IMR-90 (cell line): ENCODE results near the gene MRTFB. TPM values are rescaled to one million over a fixed set of nuclear protein-coding genes. Genes with fewer than 3 reads are reported as not detected.

Experiments
- ATAC-seq: fragments of 200-7000 bp; cut with Tn5 transposase; 2 replicates; pipeline ENCODE4 v1.9.1; 2020; ENCODE audit warnings: low read depth, mild to moderate bottlenecking, moderate library complexity
- BruUV-seq: library from RNA; stranded (reverse); fragments of 400-500 nt; replicated peaks from 2 replicates; lab custom pipeline; 2021; lab: Mats Ljungman, UMichigan
- CTCF ChIA-PET: fragments of 300-600 bp; formaldehyde crosslinking; extraction: SDS; loops from one replicate; lab custom pipeline; 2021; ENCODE audit warnings: antibody characterized with exemption; lab: Yijun Ruan, JAX
- POLR2A ChIA-PET: fragments of 300-600 bp; sonication (Branson Sonifier 250); formaldehyde crosslinking; loops from one replicate; lab custom pipeline; 2022; ENCODE audit warnings: antibody characterized with exemption; ENCODE audit not compliant: unreplicated experiment; lab: Charles Lee
- DNase-seq: peaks from one replicate; pipeline ENCODE4 v3.0.0; 2013
- H2AFZ ChIP-seq: replicated peaks from 2 replicates; pipeline ENCODE3; 2013; ENCODE audit warnings: low read length, mild to moderate bottlenecking; ENCODE audit not compliant: poor library complexity
- H2AK5ac ChIP-seq: 2 replicates; pipeline ENCODE4 v1.6.1; 2013; ENCODE audit warnings: low read depth, low read length, inconsistent platforms
- H2AK9ac ChIP-seq: replicated peaks from 2 replicates; pipeline ENCODE3; 2013; ENCODE audit warnings: mild to moderate bottlenecking, low read depth, low read length, moderate library complexity; ENCODE audit not compliant: poor library complexity
- H2BK120ac ChIP-seq: 2 replicates; pipeline ENCODE4 v1.6.1; 2013; ENCODE audit warnings: low read depth, low read length, inconsistent platforms
- H2BK15ac ChIP-seq: 3 replicates; pipeline ENCODE4 v1.6.1; 2013; ENCODE audit warnings: low read depth, low read length, inconsistent platforms
- H2BK20ac ChIP-seq: 2 replicates; pipeline ENCODE4 v1.6.1; 2013; ENCODE audit warnings: low read depth, mild to moderate bottlenecking, inconsistent platforms, low read length, moderate library complexity
- H2BK5ac ChIP-seq: 2 replicates; pipeline ENCODE4 v1.6.1; 2013; ENCODE audit warnings: mild to moderate bottlenecking, low read depth, low read length, inconsistent platforms; ENCODE audit not compliant: poor library complexity, severe bottlenecking
- H3K14ac ChIP-seq: replicated peaks from 2 replicates; pipeline ENCODE4 v1.6.1; 2013; ENCODE audit warnings: low read depth, low read length, inconsistent platforms
- H3K18ac ChIP-seq: 2 replicates; pipeline ENCODE4 v1.6.1; 2013; ENCODE audit warnings: low read depth, low read length, control low read depth
- H3K23ac ChIP-seq: 2 replicates; pipeline ENCODE4 v1.6.1; 2013; ENCODE audit warnings: low read depth, low read length, inconsistent platforms
- H3K27ac ChIP-seq: 2 replicates; pipeline ENCODE4 v1.5.1; 2013; ENCODE audit warnings: mild to moderate bottlenecking, control low read depth, low read length; ENCODE audit not compliant: insufficient read depth
- H3K27me3 ChIP-seq: 2 replicates; pipeline ENCODE4 v1.6.1; 2013; ENCODE audit warnings: low read length; ENCODE audit not compliant: control insufficient read depth, insufficient read depth
- H3K36me3 ChIP-seq: 2 replicates; pipeline ENCODE4 v1.6.1; 2013; ENCODE audit warnings: low read length, mixed read lengths; ENCODE audit not compliant: control insufficient read depth, insufficient read depth
- H3K4ac ChIP-seq: 2 replicates; pipeline ENCODE4 v1.6.1; 2013; ENCODE audit warnings: low read depth, low read length, inconsistent platforms
- H3K4me1 ChIP-seq: 2 replicates; pipeline ENCODE4 v1.6.1; 2013; ENCODE audit warnings: low read length, mixed read lengths; ENCODE audit not compliant: control insufficient read depth, insufficient read depth
- H3K4me2 ChIP-seq: 2 replicates; pipeline ENCODE4 v1.6.1; 2013; ENCODE audit warnings: low read depth, mild to moderate bottlenecking, control low read depth, low read length, moderate library complexity
- H3K4me3 ChIP-seq: 2 replicates; pipeline ENCODE4 v1.5.1; 2013; ENCODE audit warnings: low read depth, mild to moderate bottlenecking, control low read depth, low read length, moderate library complexity; ENCODE audit not compliant: insufficient read depth
- H3K56ac ChIP-seq: 2 replicates; pipeline ENCODE4 v1.6.1; 2013; ENCODE audit warnings: low read length, inconsistent platforms; ENCODE audit not compliant: insufficient read depth; ENCODE audit errors: extremely low read depth
- H3K79me1 ChIP-seq, 2 experiments: 2 replicates each; pipeline ENCODE4 v1.6.1; 2013; ENCODE audit warnings: low read length in 2 of 2, inconsistent platforms in 1 of 2, low read depth in 1 of 2
- H3K9ac ChIP-seq: 2 replicates; pipeline ENCODE4 v1.6.1; 2013; ENCODE audit warnings: low read depth, low read length, control low read depth
- H3K9me1 ChIP-seq: 2 replicates; pipeline ENCODE4 v1.6.1; 2013; ENCODE audit warnings: low read length, inconsistent platforms; ENCODE audit not compliant: insufficient read depth
- H3K9me3 ChIP-seq: 2 replicates; pipeline ENCODE4 v1.6.1; 2013; ENCODE audit warnings: low read length; ENCODE audit not compliant: control insufficient read depth, insufficient read depth
- H4K20me1 ChIP-seq: 2 replicates; pipeline ENCODE4 v1.6.1; 2013; ENCODE audit warnings: low read length, inconsistent platforms; ENCODE audit not compliant: insufficient read depth
- H4K5ac ChIP-seq: 2 replicates; pipeline ENCODE4 v1.6.1; 2013; ENCODE audit warnings: mild to moderate bottlenecking, low read depth, low read length, control low read depth
- H4K8ac ChIP-seq, 2 experiments: 2 replicates each; pipeline ENCODE4 v1.6.1; 2013; ENCODE audit warnings: low read depth in 2 of 2, low read length in 2 of 2, control low read depth in 1 of 2, inconsistent platforms in 1 of 2
- H4K91ac ChIP-seq: 2 replicates; pipeline ENCODE4 v1.6.1; 2013; ENCODE audit warnings: low read depth, low read length, inconsistent platforms; ENCODE audit not compliant: insufficient read depth
- BHLHE40 ChIP-seq: fragments of 150-350 bp; IDR thresholded peaks from 2 replicates; pipeline ENCODE4 v1.6.1; 2016; ENCODE audit warnings: mild to moderate bottlenecking, low read depth, low read length
- CEBPB ChIP-seq: IDR thresholded peaks from 2 replicates; pipeline ENCODE4 v1.6.1; 2012; ENCODE audit warnings: low read depth, low read length, improper control_type of control experiment
- CHD1 ChIP-seq: IDR thresholded peaks from 2 replicates; pipeline ENCODE4 v1.6.1; 2012; ENCODE audit warnings: low read depth, low read length, improper control_type of control experiment
- CTCF ChIP-seq: conservative IDR thresholded peaks from 2 replicates; pipeline ENCODE4 v1.5.1; 2012; ENCODE audit warnings: mild to moderate bottlenecking, low read depth, low read length, improper control_type of control experiment
- ELK1 ChIP-seq: fragments of 150-350 bp; IDR thresholded peaks from 2 replicates; pipeline ENCODE4 v1.6.1; 2016; ENCODE audit warnings: low read depth, mild to moderate bottlenecking, low read length, moderate library complexity, borderline replicate concordance
- FOS ChIP-seq: fragments of 150-350 bp; IDR thresholded peaks from 2 replicates; pipeline ENCODE4 v1.6.1; 2016; ENCODE audit warnings: low read depth, low read length
- MAFK ChIP-seq: IDR thresholded peaks from 2 replicates; pipeline ENCODE4 v1.6.1; 2012; ENCODE audit warnings: low read depth, low read length, improper control_type of control experiment
- MAZ ChIP-seq: IDR thresholded peaks from 2 replicates; pipeline ENCODE4 v1.6.1; 2012; ENCODE audit warnings: low read depth, mild to moderate bottlenecking, low read length, improper control_type of control experiment, moderate library complexity, borderline replicate concordance
- MXI1 ChIP-seq: IDR thresholded peaks from 2 replicates; pipeline ENCODE4 v1.6.1; 2012; ENCODE audit warnings: low read depth, mild to moderate bottlenecking, low read length, moderate library complexity, borderline replicate concordance
- NFE2L2 ChIP-seq: fragments of 150-350 bp; IDR thresholded peaks from 2 replicates; pipeline ENCODE4 v1.6.1; 2016; ENCODE audit warnings: low read depth, mild to moderate bottlenecking, low read length
- POLR2A ChIP-seq: IDR thresholded peaks from 2 replicates; pipeline ENCODE4 v1.6.1; 2012; ENCODE audit warnings: mild to moderate bottlenecking, low read depth, low read length
- RAD21 ChIP-seq: IDR thresholded peaks from 2 replicates; pipeline ENCODE4 v1.6.1; 2012; ENCODE audit warnings: low read length, improper control_type of control experiment
- RCOR1 ChIP-seq: IDR thresholded peaks from 2 replicates; pipeline ENCODE4 v1.6.1; 2012; ENCODE audit warnings: mild to moderate bottlenecking, low read length, improper control_type of control experiment; ENCODE audit not compliant: insufficient replicate concordance
- RFX5 ChIP-seq: IDR thresholded peaks from 2 replicates; pipeline ENCODE4 v1.8.0; 2012; ENCODE audit warnings: low read depth, mild to moderate bottlenecking, low read length, moderate library complexity
- SMC3 ChIP-seq: fragments of 150-350 bp; IDR thresholded peaks from 2 replicates; pipeline ENCODE4 v1.6.1; 2016; ENCODE audit warnings: low read depth, mild to moderate bottlenecking, antibody characterized with exemption, low read length, moderate library complexity
- USF2 ChIP-seq: fragments of 150-350 bp; IDR thresholded peaks from 2 replicates; pipeline ENCODE4 v1.6.1; 2017; ENCODE audit warnings: mild to moderate bottlenecking, antibody characterized with exemption, low read length, low read depth
- WGBS, 2 experiments: methylation state at CpG; one replicate each; pipeline versions ENCODE4 v1.1.5 to v1.1.7; 2013; ENCODE audit warnings: missing lambda C conversion rate in 2 of 2; ENCODE audit not compliant: insufficient read length in 1 of 2; ENCODE audit errors: extremely low coverage in 2 of 2; 5-methylcytosine and 5-hydroxymethylcytosine counted together
- dilution Hi-C: fragments of 300-500 bp; cut with HindIII; formaldehyde crosslinking; loops from one replicate; pipeline ENCODE4 v1.14.3; 2018; ENCODE audit warnings: low sequenced_read_pairs; ENCODE audit not compliant: unreplicated experiment
- in situ Hi-C: fragments of 300-500 bp; cut with MboI; formaldehyde crosslinking; loops from 3 replicates; pipeline ENCODE4 v1.14.3; 2019; ENCODE audit warnings: low sequenced_read_pairs, inconsistent platforms, mixed read lengths
- intact Hi-C: fragments of 100-400 bp; cut with micrococcal nuclease; formaldehyde crosslinking; loops from 2 replicates; pipeline ENCODE4 v1.10.0; 2022
- polyA plus RNA-seq, 3 experiments: library from polyadenylated mRNA; depleted of rRNA; stranded (reverse); fragments of >200 nt; gene quantifications; 2 replicates each; pipeline ENCODE4 v1.2.3, GENCODE V29; 2012; ENCODE audit warnings: low replicate concordance in 1 of 3
- total RNA-seq: library from RNA; depleted of rRNA; stranded (reverse); fragments of >200 nt; gene quantifications from 2 replicates; pipeline ENCODE4 v1.2.3, GENCODE V29; 2012

MRTFB gene
- total and polyA plus RNA-seq, 2 of the 4 experiments (the other 2 are of a cell fraction), result 4.4 to 5.4 TPM

- intact Hi-C loops, result no loop called here
- no peak overlapping the region for H3K4me3 ChIP-seq
- H3K9me1 ChIP-seq, result no peaks in the 10 kb centered on the region; the same call in 1 of the 2 replicates
- no peak overlapping the region for H4K8ac ChIP-seq
- no peak overlapping the region for H2BK15ac ChIP-seq
- no peaks in the 10 kb centered on the region for H3K9me3 ChIP-seq
- in situ Hi-C loops, result no loop called here
- H4K91ac ChIP-seq, result no peak overlapping the region
- peaks cover 0 to 3% of the 10 kb centered on the region in 2 experiments; a peak in 2 of 4 replicates for H3K79me1 ChIP-seq
- no peak overlapping the region for H3K9ac ChIP-seq
- H2BK20ac ChIP-seq, result no peak overlapping the region
- ChIA-PET CTCF (no interaction called here), POLR2A (interaction anchor here (0.7 kb wide), 1 partner anchor 98 kb away, joined by 8 read pairs; no protein-coding TSS in a partner anchor)
- no peaks in the 10 kb centered on the region; the same call in 1 of the 2 replicates for H3K4me1 ChIP-seq
- dilution Hi-C loops, result no loop called here
- no peak overlapping the region for H3K18ac ChIP-seq
- H2BK120ac ChIP-seq, result no peak overlapping the region
- H2AFZ ChIP-seq, result no peak overlapping the region
- TF ChIP-seq USF2 (no peak), FOS (no peak), CEBPB (no peak), ELK1 (no peak), MAZ (no peak), MAFK (no peak), NFE2L2 (no peak), SMC3 (no peak), MXI1 (no peak), RAD21 (no peak), CTCF (no peak), POLR2A (no peak), BHLHE40 (no peak), RFX5 (no peak), RCOR1 (no peak), CHD1 (no peak)
- H3K27ac ChIP-seq, result no peak overlapping the region
- no peak overlapping the region for H2BK5ac ChIP-seq
- H3K56ac ChIP-seq, result no peak overlapping the region
- H4K20me1 ChIP-seq, result no peaks in the 10 kb centered on the region
- H3K4me2 ChIP-seq, result no peak overlapping the region
- H3K23ac ChIP-seq, result 0 out of 2 replicates have a peak overlapping the region, but pooled peaks have one; percentile 20
- WGBS, 2 experiments, result 93% methylated on average over 3 of the region's 4 CpGs; no CpG with 5 or more reads in 1 of the 2 experiments
- no peak for DNase-seq
- no peak overlapping the region for H3K14ac ChIP-seq
- no peaks in the 10 kb centered on the region for H3K36me3 ChIP-seq
- BruUV-seq, result no TSS peak
- ATAC-seq, result no peak
- H2AK9ac ChIP-seq, result no peak overlapping the region
- no peak overlapping the region for H4K5ac ChIP-seq
- H2AK5ac ChIP-seq, result no peak overlapping the region
- no peak overlapping the region for H3K4ac ChIP-seq
- no peaks in the 10 kb centered on the region for H3K27me3 ChIP-seq
Observed at GRCh38 chr16:14199199-14199598, 128.1 kb downstream of the MRTFB start.
